ENCODE results near the gene PSMC3. TPM values are rescaled to one million over a fixed set of nuclear protein-coding genes. Genes with fewer than 3 reads are reported as not detected.

The PSMC3 gene
- total and polyA plus RNA-seq, 9 of the 15 experiments (the other 6 are each of a cell fraction or from before 2014, with no cell fraction given): 44.3 to 324 (median 240) TPM

DNA sequence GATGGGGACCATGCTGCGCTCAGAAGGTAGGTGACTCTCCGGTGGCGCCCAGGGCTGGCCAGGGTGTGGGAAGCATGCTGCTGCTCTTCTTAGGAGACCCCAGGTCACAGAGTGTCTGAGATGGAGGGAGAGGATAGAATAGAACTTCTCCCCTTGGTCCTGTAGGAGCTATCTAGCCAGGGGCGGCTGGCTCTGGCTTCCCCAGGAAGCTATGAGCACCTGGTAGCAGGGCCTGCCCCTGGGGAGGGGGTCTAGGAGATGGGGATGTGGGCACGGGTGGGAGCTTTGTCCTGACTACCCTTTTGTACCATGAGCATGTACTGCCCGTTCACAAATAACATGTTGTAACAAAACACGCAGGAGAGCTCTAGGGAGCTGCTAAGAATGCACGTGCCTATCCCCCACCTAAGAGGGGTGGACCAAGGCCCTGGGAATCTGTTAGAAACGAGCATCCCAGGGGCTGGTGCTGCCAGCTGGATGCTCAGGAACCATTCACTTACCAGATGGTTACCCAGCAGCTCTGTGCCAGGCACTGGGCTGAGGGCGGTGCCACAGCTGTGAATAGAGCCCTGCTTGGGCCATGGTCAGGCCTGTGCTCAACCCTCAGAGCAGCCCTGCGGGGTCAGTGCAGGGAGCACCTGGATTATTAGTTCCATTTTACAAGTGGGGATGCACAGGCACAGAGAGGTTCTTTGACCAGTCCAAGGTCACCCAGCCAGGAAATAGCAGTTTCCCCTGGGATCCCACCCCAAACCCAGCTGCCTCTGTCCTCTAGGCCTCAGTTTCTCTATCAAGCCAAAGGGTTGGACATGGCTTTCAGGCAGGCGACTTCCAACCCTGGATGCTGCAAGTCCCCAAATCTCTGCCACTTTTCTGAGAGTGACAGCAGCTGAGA lies 15.6 kb downstream of the PSMC3 start (continued):
- no peak for TF ChIP-seq EZH2 (IDR thresholded peaks at IDR 0.05; ENCODE audit: borderline replicate concordance, low read depth, low read length)
- TF ChIP-seq, protein P1, sequence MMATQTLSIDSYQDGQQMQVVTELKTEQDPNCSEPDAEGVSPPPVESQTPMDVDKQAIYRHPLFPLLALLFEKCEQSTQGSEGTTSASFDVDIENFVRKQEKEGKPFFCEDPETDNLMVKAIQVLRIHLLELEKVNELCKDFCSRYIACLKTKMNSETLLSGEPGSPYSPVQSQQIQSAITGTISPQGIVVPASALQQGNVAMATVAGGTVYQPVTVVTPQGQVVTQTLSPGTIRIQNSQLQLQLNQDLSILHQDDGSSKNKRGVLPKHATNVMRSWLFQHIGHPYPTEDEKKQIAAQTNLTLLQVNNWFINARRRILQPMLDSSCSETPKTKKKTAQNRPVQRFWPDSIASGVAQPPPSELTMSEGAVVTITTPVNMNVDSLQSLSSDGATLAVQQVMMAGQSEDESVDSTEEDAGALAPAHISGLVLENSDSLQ (IDR thresholded peaks at IDR 0.05): no peak
- TF ChIP-seq, protein P2, sequence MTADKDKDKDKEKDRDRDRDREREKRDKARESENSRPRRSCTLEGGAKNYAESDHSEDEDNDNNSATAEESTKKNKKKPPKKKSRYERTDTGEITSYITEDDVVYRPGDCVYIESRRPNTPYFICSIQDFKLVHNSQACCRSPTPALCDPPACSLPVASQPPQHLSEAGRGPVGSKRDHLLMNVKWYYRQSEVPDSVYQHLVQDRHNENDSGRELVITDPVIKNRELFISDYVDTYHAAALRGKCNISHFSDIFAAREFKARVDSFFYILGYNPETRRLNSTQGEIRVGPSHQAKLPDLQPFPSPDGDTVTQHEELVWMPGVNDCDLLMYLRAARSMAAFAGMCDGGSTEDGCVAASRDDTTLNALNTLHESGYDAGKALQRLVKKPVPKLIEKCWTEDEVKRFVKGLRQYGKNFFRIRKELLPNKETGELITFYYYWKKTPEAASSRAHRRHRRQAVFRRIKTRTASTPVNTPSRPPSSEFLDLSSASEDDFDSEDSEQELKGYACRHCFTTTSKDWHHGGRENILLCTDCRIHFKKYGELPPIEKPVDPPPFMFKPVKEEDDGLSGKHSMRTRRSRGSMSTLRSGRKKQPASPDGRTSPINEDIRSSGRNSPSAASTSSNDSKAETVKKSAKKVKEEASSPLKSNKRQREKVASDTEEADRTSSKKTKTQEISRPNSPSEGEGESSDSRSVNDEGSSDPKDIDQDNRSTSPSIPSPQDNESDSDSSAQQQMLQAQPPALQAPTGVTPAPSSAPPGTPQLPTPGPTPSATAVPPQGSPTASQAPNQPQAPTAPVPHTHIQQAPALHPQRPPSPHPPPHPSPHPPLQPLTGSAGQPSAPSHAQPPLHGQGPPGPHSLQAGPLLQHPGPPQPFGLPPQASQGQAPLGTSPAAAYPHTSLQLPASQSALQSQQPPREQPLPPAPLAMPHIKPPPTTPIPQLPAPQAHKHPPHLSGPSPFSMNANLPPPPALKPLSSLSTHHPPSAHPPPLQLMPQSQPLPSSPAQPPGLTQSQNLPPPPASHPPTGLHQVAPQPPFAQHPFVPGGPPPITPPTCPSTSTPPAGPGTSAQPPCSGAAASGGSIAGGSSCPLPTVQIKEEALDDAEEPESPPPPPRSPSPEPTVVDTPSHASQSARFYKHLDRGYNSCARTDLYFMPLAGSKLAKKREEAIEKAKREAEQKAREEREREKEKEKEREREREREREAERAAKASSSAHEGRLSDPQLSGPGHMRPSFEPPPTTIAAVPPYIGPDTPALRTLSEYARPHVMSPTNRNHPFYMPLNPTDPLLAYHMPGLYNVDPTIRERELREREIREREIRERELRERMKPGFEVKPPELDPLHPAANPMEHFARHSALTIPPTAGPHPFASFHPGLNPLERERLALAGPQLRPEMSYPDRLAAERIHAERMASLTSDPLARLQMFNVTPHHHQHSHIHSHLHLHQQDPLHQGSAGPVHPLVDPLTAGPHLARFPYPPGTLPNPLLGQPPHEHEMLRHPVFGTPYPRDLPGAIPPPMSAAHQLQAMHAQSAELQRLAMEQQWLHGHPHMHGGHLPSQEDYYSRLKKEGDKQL (CRISPR knock-in tag; IDR thresholded peaks at IDR 0.05; ENCODE audit: borderline replicate concordance): no peak
- TF ChIP-seq NCOA1 (IDR thresholded peaks at IDR 0.05; ENCODE audit: low read depth): no peak
- TF ChIP-seq, protein P3, sequence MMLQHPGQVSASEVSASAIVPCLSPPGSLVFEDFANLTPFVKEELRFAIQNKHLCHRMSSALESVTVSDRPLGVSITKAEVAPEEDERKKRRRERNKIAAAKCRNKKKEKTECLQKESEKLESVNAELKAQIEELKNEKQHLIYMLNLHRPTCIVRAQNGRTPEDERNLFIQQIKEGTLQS (IDR thresholded peaks at IDR 0.05): no peak
- TF ChIP-seq, protein P3 (CRISPR knock-in tag; conservative IDR thresholded peaks at IDR 0.05): no peak
- no peak for TF ChIP-seq MCM3 (IDR thresholded peaks at IDR 0.05)
- no peak for TF ChIP-seq XRCC5 (IDR thresholded peaks at IDR 0.05; ENCODE audit: low read depth, low read length)
- TF ChIP-seq, protein P4, sequence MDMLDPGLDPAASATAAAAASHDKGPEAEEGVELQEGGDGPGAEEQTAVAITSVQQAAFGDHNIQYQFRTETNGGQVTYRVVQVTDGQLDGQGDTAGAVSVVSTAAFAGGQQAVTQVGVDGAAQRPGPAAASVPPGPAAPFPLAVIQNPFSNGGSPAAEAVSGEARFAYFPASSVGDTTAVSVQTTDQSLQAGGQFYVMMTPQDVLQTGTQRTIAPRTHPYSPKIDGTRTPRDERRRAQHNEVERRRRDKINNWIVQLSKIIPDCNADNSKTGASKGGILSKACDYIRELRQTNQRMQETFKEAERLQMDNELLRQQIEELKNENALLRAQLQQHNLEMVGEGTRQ (CRISPR knock-in tag; IDR thresholded peaks at IDR 0.05): no peak
